Neutrophil (primary cell): ENCODE measurements around the gene MYT1.

Experiments
- H3K27ac ChIP-seq: fragments of 200-600 bp; sonication (generic); 2 replicates; pipeline ENCODE4 v1.5.1; 2016; ENCODE audit warnings: mild to moderate bottlenecking, moderate library complexity
- H3K27me3 ChIP-seq: fragments of 200-600 bp; sonication (generic); 2 replicates; pipeline ENCODE4 v1.6.0; 2016; ENCODE audit warnings: mild to moderate bottlenecking
- H3K36me3 ChIP-seq: fragments of 200-600 bp; sonication (generic); 2 replicates; pipeline ENCODE4 v1.5.1; 2017
- H3K4me1 ChIP-seq, 2 experiments: fragments of 200-600 bp in 1 of 2; sonication (generic) in 1 of 2; 1 replicate in 1 of 2; 2 replicates in 1 of 2; pipeline versions ENCODE4 v1.5.1 to v1.6.1; 2013 to 2016; ENCODE audit warnings: low read depth in 1 of 2, low read length in 1 of 2, mild to moderate bottlenecking in 1 of 2, moderate library complexity in 1 of 2; ENCODE audit not compliant: control insufficient read depth in 1 of 2, insufficient read depth in 1 of 2
- H3K4me3 ChIP-seq, 2 experiments: fragments of 200-600 bp in 1 of 2; sonication (generic) in 1 of 2; 1 replicate in 1 of 2; 2 replicates in 1 of 2; pipeline ENCODE4 v1.5.1; 2013 to 2016; ENCODE audit warnings: low read depth in 1 of 2, low read length in 1 of 2, mild to moderate bottlenecking in 1 of 2, moderate library complexity in 1 of 2
- H3K9me3 ChIP-seq: fragments of 200-600 bp; sonication (generic); 2 replicates; pipeline ENCODE4 v1.5.1; 2016
- CTCF ChIP-seq: fragments of 200-600 bp; sonication (generic); IDR thresholded peaks from 2 replicates; pipeline ENCODE4 v1.5.1; 2016; ENCODE audit warnings: antibody characterized with exemption

The MYT1 gene

GRCh38 chr20:64273109-64273508, 108.9 kb downstream of the MYT1 start:
- Histone ChIP-seq H3K27ac (no peak overlapping the region), H3K9me3 (no peaks in the 10 kb centered on the region), H3K27me3 (no peaks in the 10 kb centered on the region), H3K4me1 (no peaks in the 10 kb centered on the region), H3K4me3 (no peak overlapping the region), H3K36me3 (peaks cover 40% of the 10 kb centered on the region)
- no peak for TF ChIP-seq CTCF

GRCh38 chr20:64276817-64277216, 112.6 kb downstream of the MYT1 start:
- Histone ChIP-seq H3K27me3 (no peaks in the 10 kb centered on the region), H3K4me3 (no peak overlapping the region), H3K36me3 (peaks cover 29% of the 10 kb centered on the region), H3K4me1 (no peaks in the 10 kb centered on the region), H3K9me3 (no peaks in the 10 kb centered on the region), H3K27ac (no peak overlapping the region)
- no peak for TF ChIP-seq CTCF

- Histone ChIP-seq H3K4me1 (no peaks in the 10 kb centered on the region), H3K4me3 (no peak overlapping the region), H3K27me3 (no peaks in the 10 kb centered on the region), H3K9me3 (no peaks in the 10 kb centered on the region), H3K27ac (no peak overlapping the region), H3K36me3 (peaks cover 25% of the 10 kb centered on the region)
- no peak for TF ChIP-seq CTCF
Measured at GRCh38 chr20:64277571-64278316, 113.5 kb downstream of the MYT1 start.

- Histone ChIP-seq H3K4me1 (no peaks in the 10 kb centered on the region), H3K4me3 (no peak overlapping the region), H3K27me3 (no peaks in the 10 kb centered on the region), H3K36me3 (peaks cover 20% of the 10 kb centered on the region), H3K9me3 (no peaks in the 10 kb centered on the region), H3K27ac (no peak overlapping the region)
- no peak for TF ChIP-seq CTCF
Measured at GRCh38 chr20:64278317-64278681, 114.0 kb downstream of the MYT1 start.

GRCh38 chr20:64279826-64280459, 115.7 kb downstream of the MYT1 start:
- H3K4me1 ChIP-seq = no peaks in the 10 kb centered on the region
- H3K4me3 ChIP-seq = no peak overlapping the region
- H3K36me3 ChIP-seq = peaks cover 3% of the 10 kb centered on the region
- H3K9me3 ChIP-seq = no peaks in the 10 kb centered on the region
- no peak for TF ChIP-seq CTCF
- H3K27me3 ChIP-seq = no peaks in the 10 kb centered on the region
- H3K27ac ChIP-seq = no peak overlapping the region
